PC-3 (cell line): ENCODE data around the gene LIG1. TPM values are rescaled to one million over a fixed set of nuclear protein-coding genes. Genes with fewer than 3 reads are reported as not detected.
"Not testable (repeated sequence)": the region's sequence is repeated elsewhere in the genome, so short reads cannot be mapped to it uniquely, and the experiment has no call there.

Experiments
- ATAC-seq: fragments of 200-7000 bp; cut with Tn5 transposase; 2 replicates; pipeline ENCODE4 v1.9.1; 2020; ENCODE audit warnings: mild to moderate bottlenecking, moderate library complexity
- BruUV-seq: library from RNA; stranded (reverse); fragments of 400-500 nt; replicated peaks from 2 replicates; lab custom pipeline; 2021; lab: Mats Ljungman, UMichigan
- CTCF ChIA-PET: fragments of 300-600 bp; sonication (Branson Sonifier 250); formaldehyde crosslinking; loops from one replicate; lab custom pipeline; 2022; ENCODE audit warnings: antibody characterized with exemption; lab: Charles Lee
- POLR2A ChIA-PET: fragments of 300-600 bp; sonication (Branson Sonifier 250); formaldehyde crosslinking; loops from one replicate; lab custom pipeline; 2022; ENCODE audit warnings: antibody characterized with exemption; ENCODE audit not compliant: unreplicated experiment; lab: Charles Lee
- DNase-seq: peaks from one replicate; pipeline ENCODE4 v3.0.0-alpha.2; 2015
- H2AFZ ChIP-seq: fragments of 300-600 bp; sonication (generic); 2 replicates; pipeline ENCODE4 v1.6.0; 2016; ENCODE audit warnings: antibody characterized with exemption, low read length
- H3F3A ChIP-seq: fragments of 300-600 bp; sonication (generic); one replicate; pipeline ENCODE4 v1.6.0; 2017; ENCODE audit warnings: antibody characterized with exemption, low read length, control low read depth, mild to moderate bottlenecking; ENCODE audit not compliant: unreplicated experiment
- H3K27ac ChIP-seq: fragments of 300-600 bp; sonication (generic); 2 replicates; pipeline ENCODE4 v1.5.1; 2016; ENCODE audit warnings: mild to moderate bottlenecking, low read length
- H3K27me3 ChIP-seq: fragments of 300-600 bp; sonication (generic); 2 replicates; pipeline ENCODE4 v1.6.1; 2016; ENCODE audit warnings: low read length, mixed read lengths
- H3K36me3 ChIP-seq: fragments of 300-600 bp; sonication (generic); 2 replicates; pipeline ENCODE4 v1.6.1; 2016; ENCODE audit warnings: low read depth, mixed run types, low read length, mixed read lengths
- H3K4me1 ChIP-seq: fragments of 300-600 bp; sonication (generic); 2 replicates; pipeline ENCODE4 v1.5.1; 2016; ENCODE audit warnings: low read length; ENCODE audit not compliant: insufficient read depth
- H3K4me2 ChIP-seq: fragments of 300-600 bp; sonication (generic); 2 replicates; pipeline ENCODE4 v1.6.0; 2016; ENCODE audit warnings: low read length
- H3K4me3 ChIP-seq: fragments of 300-600 bp; sonication (generic); 2 replicates; pipeline ENCODE4 v1.5.1; 2016; ENCODE audit warnings: mild to moderate bottlenecking, low read length, mixed read lengths
- H3K79me2 ChIP-seq: fragments of 300-600 bp; sonication (generic); 2 replicates; pipeline ENCODE4 v1.6.1; 2017; ENCODE audit warnings: low read length, mixed read lengths
- H3K9ac ChIP-seq: fragments of 300-600 bp; sonication (generic); 2 replicates; pipeline ENCODE4 v1.6.0; 2016; ENCODE audit warnings: mild to moderate bottlenecking, low read length
- H3K9me2 ChIP-seq: fragments of 300-600 bp; sonication (generic); replicated peaks from 2 replicates; pipeline ENCODE4 v1.6.1; 2016; ENCODE audit warnings: mixed run types, low read length, mixed read lengths
- H3K9me3 ChIP-seq: fragments of 300-600 bp; sonication (generic); 2 replicates; pipeline ENCODE4 v1.6.1; 2016; ENCODE audit warnings: low read length, mixed read lengths
- H4K20me1 ChIP-seq: fragments of 300-600 bp; sonication (generic); 2 replicates; pipeline ENCODE4 v1.6.1; 2016; ENCODE audit warnings: low read length, mixed read lengths
- EZH2 ChIP-seq: fragments of 300-600 bp; sonication (generic); IDR thresholded peaks from one replicate; pipeline ENCODE4 v1.6.1; 2017; ENCODE audit warnings: antibody characterized with exemption, mild to moderate bottlenecking, low read length; ENCODE audit not compliant: unreplicated experiment
- EZH2phosphoT487 ChIP-seq: fragments of 300-600 bp; sonication (generic); IDR thresholded peaks from 2 replicates; pipeline ENCODE4 v1.6.1; 2018; ENCODE audit warnings: mild to moderate bottlenecking, antibody characterized with exemption, low read length, borderline replicate concordance
- intact Hi-C: fragments of 100-400 bp; cut with micrococcal nuclease; formaldehyde crosslinking; loops from 2 replicates; pipeline ENCODE4 v1.9.0; 2023
- total RNA-seq: library from RNA; depleted of rRNA; stranded (reverse); fragments of >200 nt; gene quantifications from 2 replicates; pipeline ENCODE4 v1.2.3, GENCODE V29; 2014
- TF ChIP-seq, protein P1 (sequence below): fragments of 300-600 bp; sonication (generic); conservative IDR thresholded peaks from 2 replicates; pipeline ENCODE4 v1.5.1; 2017; ENCODE audit warnings: antibody characterized with exemption, low read depth, mild to moderate bottlenecking, low read length

LIG1 gene
- total RNA-seq, 1 experiment from 2014 or later: 67.5 TPM

DNA sequence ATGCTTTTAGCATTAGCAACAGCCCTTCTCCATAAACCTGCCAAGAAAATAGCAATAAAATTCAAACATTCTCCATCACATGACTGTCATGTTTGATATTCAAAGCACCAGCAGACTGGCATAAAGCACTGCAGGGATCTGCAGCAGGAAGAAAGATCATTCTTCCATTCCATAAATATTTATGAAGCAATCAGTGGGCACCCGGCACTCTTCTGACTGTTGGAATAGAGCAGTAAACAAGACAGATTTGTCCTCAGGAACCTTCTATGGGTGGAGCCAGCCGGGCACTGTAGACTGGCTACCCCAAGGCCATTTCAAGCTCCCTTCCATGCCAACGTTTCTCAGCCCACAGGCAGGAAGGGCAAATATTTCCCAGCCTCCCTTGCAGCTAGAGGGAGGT is 85.1 kb downstream of the LIG1 start:
- ATAC-seq (no peak), DNase-seq (no peak)
- H3K9me3 ChIP-seq: no peaks in the 10 kb centered on the region
- POLR2A ChIA-PET: no interaction called here
- no peaks in the 10 kb centered on the region for H3F3A ChIP-seq
- CTCF ChIA-PET: no interaction called here
- no peaks in the 10 kb centered on the region for H4K20me1 ChIP-seq
- H3K36me3 ChIP-seq: no peaks in the 10 kb centered on the region
- peaks cover under 1% of the 10 kb centered on the region; the same call in 1 of the 2 replicates for H3K27me3 ChIP-seq
- H3K27ac ChIP-seq: no peak overlapping the region
- H3K79me2 ChIP-seq: no peaks in the 10 kb centered on the region
- no peaks in the 10 kb centered on the region for H3K4me1 ChIP-seq
- H3K9ac ChIP-seq: no peak overlapping the region
- TF ChIP-seq, protein P1, sequence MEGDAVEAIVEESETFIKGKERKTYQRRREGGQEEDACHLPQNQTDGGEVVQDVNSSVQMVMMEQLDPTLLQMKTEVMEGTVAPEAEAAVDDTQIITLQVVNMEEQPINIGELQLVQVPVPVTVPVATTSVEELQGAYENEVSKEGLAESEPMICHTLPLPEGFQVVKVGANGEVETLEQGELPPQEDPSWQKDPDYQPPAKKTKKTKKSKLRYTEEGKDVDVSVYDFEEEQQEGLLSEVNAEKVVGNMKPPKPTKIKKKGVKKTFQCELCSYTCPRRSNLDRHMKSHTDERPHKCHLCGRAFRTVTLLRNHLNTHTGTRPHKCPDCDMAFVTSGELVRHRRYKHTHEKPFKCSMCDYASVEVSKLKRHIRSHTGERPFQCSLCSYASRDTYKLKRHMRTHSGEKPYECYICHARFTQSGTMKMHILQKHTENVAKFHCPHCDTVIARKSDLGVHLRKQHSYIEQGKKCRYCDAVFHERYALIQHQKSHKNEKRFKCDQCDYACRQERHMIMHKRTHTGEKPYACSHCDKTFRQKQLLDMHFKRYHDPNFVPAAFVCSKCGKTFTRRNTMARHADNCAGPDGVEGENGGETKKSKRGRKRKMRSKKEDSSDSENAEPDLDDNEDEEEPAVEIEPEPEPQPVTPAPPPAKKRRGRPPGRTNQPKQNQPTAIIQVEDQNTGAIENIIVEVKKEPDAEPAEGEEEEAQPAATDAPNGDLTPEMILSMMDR: no peak
- TF ChIP-seq EZH2 (no peak), EZH2phosphoT487 (no peak)
- no peak overlapping the region for H3K4me3 ChIP-seq
- no peak overlapping the region for H2AFZ ChIP-seq
- H3K4me2 ChIP-seq: no peak overlapping the region
- intact Hi-C loops: no loop called here
- BruUV-seq: no TSS peak
- no peaks in the 10 kb centered on the region for H3K9me2 ChIP-seq

DNA sequence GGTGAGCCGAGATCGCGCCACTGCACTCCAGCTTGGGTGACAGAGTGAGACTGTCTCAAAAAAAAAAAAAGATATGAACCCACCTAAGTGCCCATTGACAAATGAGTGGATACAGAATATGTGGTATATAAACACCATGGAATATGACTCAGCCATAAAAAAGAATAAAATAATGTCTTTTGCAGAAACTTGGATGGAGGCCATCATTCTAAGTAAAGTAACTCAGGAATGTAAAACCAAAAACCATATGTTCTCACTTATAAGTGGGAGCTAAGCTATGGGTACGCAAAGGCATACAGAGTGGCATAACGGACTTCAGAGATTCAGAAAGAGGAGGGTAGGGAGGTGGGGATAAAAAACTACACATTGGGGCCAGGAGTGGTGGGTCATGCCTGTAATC is 89.0 kb downstream of the LIG1 start:
- intact Hi-C loops: no loop called here
- no peaks in the 10 kb centered on the region for H3K9me3 ChIP-seq
- no peaks in the 10 kb centered on the region for H3K36me3 ChIP-seq
- BruUV-seq: no TSS peak
- H3K4me2 ChIP-seq: no peak overlapping the region
- H3K27ac ChIP-seq: no peak overlapping the region
- H3F3A ChIP-seq: no peaks in the 10 kb centered on the region
- ChIA-PET POLR2A (no interaction called here), CTCF (no interaction called here)
- DNase-seq (no peak), ATAC-seq (no peak)
- H2AFZ ChIP-seq: no peak overlapping the region
- H3K4me1 ChIP-seq: no peaks in the 10 kb centered on the region
- no peaks in the 10 kb centered on the region for H3K79me2 ChIP-seq
- peaks cover 10% of the 10 kb centered on the region for H3K27me3 ChIP-seq
- H3K4me3 ChIP-seq: no peak overlapping the region
- no peak for TF ChIP-seq EZH2
- TF ChIP-seq, protein P1: no peak
- H3K9ac ChIP-seq: no peak overlapping the region
- H4K20me1 ChIP-seq: no peaks in the 10 kb centered on the region
- no peaks in the 10 kb centered on the region for H3K9me2 ChIP-seq

DNA sequence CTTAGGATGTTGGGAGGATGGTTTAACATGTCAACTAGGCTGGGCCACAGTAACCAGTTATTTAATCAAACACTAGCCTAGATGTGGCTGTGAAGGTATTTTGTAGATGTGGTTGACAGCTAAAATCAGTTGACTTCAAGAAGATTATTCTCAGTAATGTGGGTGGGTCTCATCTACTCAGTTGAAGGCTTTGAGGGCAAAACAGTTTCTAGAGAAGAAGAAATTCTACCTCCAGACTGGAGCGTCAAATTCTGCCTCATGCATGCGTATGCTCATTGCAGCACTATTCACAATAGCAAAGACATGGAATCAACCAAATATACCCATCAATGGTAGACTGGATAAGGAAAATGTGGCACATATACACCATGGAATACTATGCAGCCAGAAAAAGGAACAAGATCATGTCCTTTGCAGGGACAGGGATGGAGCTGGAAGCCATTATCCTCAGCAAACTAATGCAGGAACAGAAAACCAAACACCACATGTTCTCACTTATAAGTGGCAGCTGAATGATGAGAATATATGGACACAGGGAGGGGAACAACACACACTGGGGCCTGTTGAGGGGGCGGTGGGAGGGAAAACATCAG is 99.9 kb downstream of the LIG1 start:
- H3K4me1 ChIP-seq, CTCF ChIA-PET, POLR2A ChIA-PET, H3K27ac ChIP-seq, H4K20me1 ChIP-seq, H3K4me3 ChIP-seq, H3K9ac ChIP-seq, H3K9me2 ChIP-seq, DNase-seq, ATAC-seq, H3K9me3 ChIP-seq, H3F3A ChIP-seq, BruUV-seq, H3K79me2 ChIP-seq, H2AFZ ChIP-seq, H3K27me3 ChIP-seq, H3K4me2 ChIP-seq, H3K36me3 ChIP-seq, intact Hi-C loops: not testable (repeated sequence)
